Iris pigment epithelial cell (primary cell): ENCODE results near the gene LPP.

Source experiments
- DNase-seq: peaks from one replicate; pipeline ENCODE4 v3.0.0-alpha.2; 2011; ENCODE audit warnings: low read depth

The LPP gene

GRCh38 chr3:188299068-188299467 lies 145.1 kb downstream of the LPP start:
- peak; percentile 54 for DNase-seq

- DNase-seq = no peak
Measured at GRCh38 chr3:188299708-188300107, 145.8 kb downstream of the LPP start.

- DNase-seq = no peak
Measured at GRCh38 chr3:188301147-188301546, 147.2 kb downstream of the LPP start.

DNA sequence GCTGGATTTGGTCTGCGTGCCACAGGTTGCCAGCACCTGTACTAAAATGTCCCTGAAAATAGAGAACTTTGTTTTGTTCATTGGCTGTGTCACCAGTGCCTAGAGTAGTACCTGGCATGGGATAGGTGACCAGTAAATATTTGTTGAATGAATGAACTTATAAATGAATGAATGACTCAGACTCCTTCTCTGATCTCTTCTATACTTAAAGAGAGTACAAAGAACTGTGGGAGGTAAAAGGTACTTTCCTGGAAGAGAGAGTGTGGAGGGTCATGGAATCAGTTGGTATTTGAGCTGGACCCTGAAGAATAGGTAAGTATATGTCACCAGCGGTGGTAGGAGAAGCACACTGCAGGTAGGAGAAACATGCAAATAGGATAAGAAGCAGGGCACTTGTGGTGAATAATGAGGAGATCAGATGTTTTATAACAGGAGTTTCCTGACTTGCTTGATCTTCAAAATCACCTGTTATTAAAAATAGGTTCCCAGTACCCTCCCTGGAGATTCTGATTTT lies 149.4 kb downstream of the LPP start:
- DNase-seq = no peak

- no peak for DNase-seq
Measured at GRCh38 chr3:188303823-188304222, 149.9 kb downstream of the LPP start.

GRCh38 chr3:188304501-188304900 lies 150.5 kb downstream of the LPP start:
- no peak for DNase-seq

GRCh38 chr3:188305220-188305619 lies 151.3 kb downstream of the LPP start:
- no peak for DNase-seq

- no peak for DNase-seq
Measured at GRCh38 chr3:188306435-188307005, 152.6 kb downstream of the LPP start.

GRCh38 chr3:188309437-188310269 lies 155.7 kb downstream of the LPP start:
- DNase-seq = peak; percentile 50

DNA sequence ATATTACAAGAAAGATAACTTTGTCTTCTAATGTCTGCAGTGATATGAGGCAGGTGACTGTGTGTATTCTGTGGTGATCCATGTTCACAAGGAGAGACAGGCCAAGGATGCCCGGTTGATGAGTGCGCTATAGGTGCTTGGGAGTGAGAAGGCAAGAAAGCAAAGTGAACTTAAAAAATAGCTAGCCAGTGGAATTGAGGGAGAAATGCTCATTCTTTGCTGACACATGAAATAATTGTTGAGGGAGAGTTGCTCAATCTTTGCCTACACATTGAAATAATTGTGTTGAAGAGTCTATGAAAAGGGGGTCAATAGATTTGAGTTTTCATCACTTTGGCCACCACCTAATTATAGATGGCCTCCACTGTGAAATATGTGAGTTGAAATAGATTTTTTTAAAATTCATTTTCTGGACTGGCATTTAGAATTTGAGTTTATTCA lies 156.3 kb downstream of the LPP start:
- no peak for DNase-seq

GRCh38 chr3:188315553-188315952 lies 161.6 kb downstream of the LPP start:
- DNase-seq = no peak

GRCh38 chr3:188316021-188316722 lies 162.2 kb downstream of the LPP start:
- DNase-seq = peak; percentile 64

DNA sequence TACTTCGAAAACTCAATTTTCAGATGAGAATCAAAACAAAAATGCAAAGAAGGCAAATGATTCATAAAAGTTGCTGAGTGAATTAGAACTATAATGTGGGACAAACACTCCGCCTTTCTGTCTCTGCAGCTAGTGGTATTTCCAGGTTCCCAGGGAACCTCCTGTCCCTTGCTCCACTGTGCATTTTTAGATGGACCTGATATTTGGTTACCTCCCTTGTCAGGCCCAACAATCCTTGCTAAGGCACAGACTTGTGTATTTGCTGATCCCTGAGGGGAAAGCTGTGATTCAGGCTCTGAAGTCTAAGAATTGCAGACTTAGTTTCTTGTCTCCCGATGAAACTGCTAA lies 162.7 kb downstream of the LPP start:
- peak; percentile 37 for DNase-seq

- DNase-seq = no peak
Measured at GRCh38 chr3:188319569-188319968, 165.6 kb downstream of the LPP start.

- peak; percentile 74 for DNase-seq
Measured at GRCh38 chr3:188320757-188321156, 166.8 kb downstream of the LPP start.

GRCh38 chr3:188321258-188321657 lies 167.3 kb downstream of the LPP start:
- DNase-seq = no peak

- no peak for DNase-seq
Measured at GRCh38 chr3:188322135-188322887, 168.4 kb downstream of the LPP start.

DNA sequence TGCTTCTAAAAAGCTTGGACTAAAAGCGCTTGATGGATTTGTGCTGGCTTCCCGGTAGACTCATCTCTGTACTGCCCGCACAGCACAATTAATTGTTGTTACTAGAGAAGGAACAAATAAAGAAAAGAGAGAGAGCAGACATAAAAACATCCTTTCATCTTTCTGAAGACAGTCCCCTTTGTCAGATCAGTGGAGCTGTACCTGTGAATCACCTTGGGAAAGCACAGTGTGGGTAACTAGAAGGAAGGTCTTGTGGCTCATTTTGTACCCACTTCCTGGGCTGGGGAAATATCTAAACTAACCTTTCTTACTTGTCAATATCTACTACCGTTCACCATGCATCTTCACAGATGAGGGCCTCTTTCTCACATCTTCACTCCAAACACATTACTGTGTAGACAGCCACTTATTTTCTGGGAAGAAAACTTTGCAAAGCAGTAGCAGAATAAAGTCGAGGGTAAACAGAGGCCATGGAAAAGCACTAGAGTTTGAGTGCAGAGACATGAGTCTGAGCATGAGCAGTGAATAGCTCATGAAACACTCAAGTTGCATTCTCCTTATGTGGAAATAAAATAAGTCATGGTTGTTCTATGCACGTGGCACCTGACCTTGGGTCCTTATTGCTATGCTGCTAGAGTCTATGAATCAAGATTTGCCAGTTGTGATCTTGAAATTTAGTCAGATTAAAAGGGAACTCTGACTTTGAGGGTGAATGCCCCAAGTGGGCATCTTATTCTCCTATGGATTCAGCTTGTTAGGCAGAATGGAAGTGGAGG lies 169.3 kb downstream of the LPP start:
- DNase-seq = no peak

DNA sequence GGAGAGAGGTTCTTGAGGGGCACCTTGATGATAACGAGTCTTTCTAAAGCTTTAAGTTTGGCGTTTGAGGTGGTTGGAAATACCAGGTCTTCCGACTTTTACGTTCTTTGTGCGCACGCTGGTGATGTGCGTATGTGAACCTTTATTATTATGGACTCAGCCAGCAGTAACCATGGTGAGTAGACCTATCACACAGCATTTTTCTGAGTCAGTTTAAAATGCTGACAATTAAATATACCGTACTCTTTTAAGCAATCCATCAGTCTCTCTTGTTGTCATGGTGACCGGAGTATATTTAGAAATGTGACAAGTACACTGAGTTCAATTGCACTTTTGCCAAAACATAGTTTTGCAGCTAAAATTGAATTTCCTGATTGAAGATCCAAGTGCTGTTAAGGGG lies 172.2 kb downstream of the LPP start:
- DNase-seq = no peak

DNA sequence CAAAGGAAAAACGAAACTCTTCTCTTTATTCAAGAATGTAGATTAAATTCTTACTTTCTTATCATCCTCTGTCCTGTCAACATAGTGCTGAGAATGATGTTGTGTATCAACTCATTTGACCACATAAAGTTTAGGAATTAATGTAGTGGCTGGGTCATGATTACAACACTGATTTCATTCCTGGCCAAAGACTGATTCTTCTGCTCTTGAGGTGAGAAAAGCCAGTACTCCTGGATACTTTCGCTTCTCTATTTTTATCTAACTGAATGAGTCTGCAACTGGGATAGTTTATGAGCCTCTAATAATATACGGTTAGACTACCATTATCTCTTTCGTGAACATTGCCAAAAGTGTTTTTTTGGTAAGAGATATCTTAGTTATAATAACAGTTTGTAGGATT lies 173.0 kb downstream of the LPP start:
- peak; percentile 69 for DNase-seq

GRCh38 chr3:188327433-188327832 lies 173.5 kb downstream of the LPP start:
- DNase-seq = no peak
